ENCODE results near the gene NTNG1. TPM values are rescaled to one million over a fixed set of nuclear protein-coding genes. Genes with fewer than 3 reads are reported as not detected.

NTNG1 gene
- total and polyA plus RNA-seq, 9 donors, result 10.9 to 21.3 (median 13.8) TPM

DNA sequence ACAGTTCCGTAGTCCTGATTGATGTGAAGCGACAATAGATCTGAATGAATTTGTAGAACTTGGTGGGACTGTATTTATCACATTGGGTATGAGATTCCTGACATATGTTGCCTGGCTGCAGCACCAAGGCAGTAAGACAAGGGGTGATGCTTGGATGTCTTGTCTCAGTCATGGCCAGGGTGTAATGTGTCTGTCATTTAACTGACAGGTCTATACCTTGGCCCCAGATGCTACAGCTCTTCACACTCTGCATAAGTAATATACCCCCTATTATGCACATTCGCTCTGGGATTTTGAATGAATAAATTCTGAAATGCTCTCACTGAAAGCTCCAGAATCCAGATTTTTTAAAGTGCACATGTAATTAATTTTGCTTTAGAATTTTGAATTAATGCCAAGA, 47.3 kb downstream of the NTNG1 start:
- WGBS (ENCODE audit: insufficient coverage), result 80% methylated on average over 1 of the region's 3 CpGs
- no peak overlapping the region for H3K27ac ChIP-seq (ENCODE audit: low read length)
- no peaks in the 10 kb centered on the region for H3K36me3 ChIP-seq (ENCODE audit: control insufficient read depth, insufficient read depth, low read length)
- no peak for DNase-seq
- H3K4me3 ChIP-seq (ENCODE audit: low read length), result no peak overlapping the region
- no peaks in the 10 kb centered on the region for H3K27me3 ChIP-seq (ENCODE audit: control insufficient read depth, insufficient read depth, low read length)
- no peaks in the 10 kb centered on the region for H3K4me1 ChIP-seq (ENCODE audit: control insufficient read depth, insufficient read depth, low read length)
- no peaks in the 10 kb centered on the region for H3K9me3 ChIP-seq (replicated peaks; ENCODE audit: control insufficient read depth, low read depth, low read length)

DNA sequence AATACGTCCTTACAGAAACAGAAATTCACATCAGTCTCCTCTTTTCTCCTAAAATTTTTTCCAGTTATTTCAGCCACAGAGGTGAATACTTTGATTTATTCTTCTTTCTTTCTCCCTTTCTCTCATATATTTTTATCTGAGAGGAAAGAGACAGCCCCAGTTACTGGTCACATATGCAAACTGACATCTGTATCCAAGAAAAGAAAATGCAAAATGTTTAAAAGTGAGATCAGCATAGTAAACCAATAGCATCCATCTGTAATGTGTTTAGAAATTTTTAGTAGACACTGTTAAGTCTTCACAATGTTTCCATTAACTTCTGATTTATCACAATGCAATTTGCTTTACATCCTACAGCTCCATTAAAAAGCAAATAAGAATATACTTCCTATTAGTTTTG, 53.5 kb downstream of the NTNG1 start:
- DNase-seq, result no peak
- WGBS (ENCODE audit: insufficient coverage), result no CpG with 5 or more reads among the region's 1 CpG
- no peaks in the 10 kb centered on the region for H3K27me3 ChIP-seq (ENCODE audit: control insufficient read depth, insufficient read depth, low read length)
- no peak overlapping the region for H3K27ac ChIP-seq (ENCODE audit: low read length)
- no peak overlapping the region for H3K4me3 ChIP-seq (ENCODE audit: low read length)
- no peaks in the 10 kb centered on the region for H3K36me3 ChIP-seq (ENCODE audit: control insufficient read depth, insufficient read depth, low read length)
- H3K4me1 ChIP-seq (ENCODE audit: control insufficient read depth, insufficient read depth, low read length), result no peaks in the 10 kb centered on the region
- no peaks in the 10 kb centered on the region for H3K9me3 ChIP-seq (replicated peaks; ENCODE audit: control insufficient read depth, low read depth, low read length)

DNA sequence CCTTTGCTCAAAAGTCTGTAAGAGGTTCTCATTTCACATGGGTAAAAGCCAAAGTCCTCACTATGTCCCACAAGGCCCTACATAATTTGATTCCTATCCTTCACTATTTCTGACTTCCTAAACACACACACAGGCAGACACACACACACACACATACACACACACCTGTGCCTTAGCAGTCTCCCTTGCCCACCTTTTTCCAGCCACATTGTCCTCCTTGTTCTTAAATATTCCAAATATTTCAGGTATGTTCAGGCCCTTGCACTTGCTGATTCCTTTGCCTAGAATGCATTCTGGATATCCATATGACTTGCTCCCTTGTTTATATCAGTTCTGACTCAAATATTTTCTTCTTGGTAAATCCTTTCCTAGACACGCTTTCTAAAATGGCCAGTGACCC, 54.6 kb downstream of the NTNG1 start:
- Histone ChIP-seq H3K4me1 (ENCODE audit: control insufficient read depth, insufficient read depth, low read length) (no peaks in the 10 kb centered on the region), H3K36me3 (ENCODE audit: control insufficient read depth, insufficient read depth, low read length) (no peaks in the 10 kb centered on the region), H3K27ac (ENCODE audit: low read length) (no peak overlapping the region), H3K27me3 (ENCODE audit: control insufficient read depth, insufficient read depth, low read length) (no peaks in the 10 kb centered on the region), H3K4me3 (ENCODE audit: low read length) (no peak overlapping the region), H3K9me3 (replicated peaks; ENCODE audit: control insufficient read depth, low read depth, low read length) (no peaks in the 10 kb centered on the region)
- WGBS (ENCODE audit: insufficient coverage), result 100% methylated on average over 1 of the region's 1 CpG
- no peak for DNase-seq

DNA sequence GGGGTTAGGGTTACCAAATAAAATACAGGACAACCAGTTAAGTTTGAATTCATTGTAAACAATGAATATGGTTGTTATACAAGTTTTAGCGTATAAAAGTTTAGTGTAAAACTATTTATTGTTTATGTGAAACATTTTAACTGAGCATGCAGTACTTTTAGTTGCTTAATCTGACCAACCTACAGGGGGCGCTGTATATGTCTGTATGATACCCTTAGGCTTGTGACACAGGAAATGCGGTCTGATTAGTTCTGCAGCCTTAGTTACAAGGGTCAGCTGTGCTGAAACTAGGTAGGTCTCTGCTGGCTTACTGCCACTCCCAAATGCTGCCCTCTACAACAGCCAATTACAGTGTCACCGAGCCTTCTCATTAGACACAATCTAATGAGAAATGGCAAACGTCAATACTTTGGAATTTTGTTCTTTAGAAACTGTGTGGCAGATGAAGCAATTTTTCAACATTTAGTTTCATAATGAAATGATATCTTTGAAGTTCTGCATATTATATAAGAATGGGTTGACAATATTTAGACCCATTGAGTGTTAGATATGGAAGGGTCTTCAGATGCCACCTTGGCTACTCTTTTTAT, 56.2 kb downstream of the NTNG1 start:
- no CpG with 5 or more reads among the region's 5 CpGs for WGBS (ENCODE audit: insufficient coverage)
- peaks cover 6% of the 10 kb centered on the region for H3K9me3 ChIP-seq (replicated peaks; ENCODE audit: control insufficient read depth, low read depth, low read length)
- no peaks in the 10 kb centered on the region for H3K36me3 ChIP-seq (ENCODE audit: control insufficient read depth, insufficient read depth, low read length)
- no peak overlapping the region for H3K4me3 ChIP-seq (ENCODE audit: low read length)
- H3K27me3 ChIP-seq (ENCODE audit: control insufficient read depth, insufficient read depth, low read length), result no peaks in the 10 kb centered on the region
- no peak overlapping the region for H3K27ac ChIP-seq (ENCODE audit: low read length)
- H3K4me1 ChIP-seq (ENCODE audit: control insufficient read depth, insufficient read depth, low read length), result no peaks in the 10 kb centered on the region
- DNase-seq, result no peak

DNA sequence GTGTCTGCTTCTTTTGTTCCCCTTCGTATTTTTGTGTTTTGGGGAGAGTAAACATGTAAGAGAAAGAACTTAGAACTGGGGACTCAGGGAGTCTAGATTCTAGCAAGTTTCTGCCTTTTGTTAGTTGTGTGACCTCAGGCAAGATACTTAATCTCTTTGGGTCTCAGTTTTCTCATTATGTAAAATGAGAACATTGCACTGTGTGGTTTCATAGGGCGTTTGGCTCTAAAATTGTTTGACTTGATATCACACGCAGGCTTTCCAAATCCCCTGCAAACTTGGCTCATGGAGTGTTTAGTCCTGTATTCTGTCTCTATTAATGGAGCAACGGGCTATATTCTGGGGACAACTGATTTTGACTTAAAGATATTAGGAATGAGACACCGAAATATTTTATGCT, 57.7 kb downstream of the NTNG1 start:
- no peaks in the 10 kb centered on the region for H3K27me3 ChIP-seq (ENCODE audit: control insufficient read depth, insufficient read depth, low read length)
- no peaks in the 10 kb centered on the region for H3K4me1 ChIP-seq (ENCODE audit: control insufficient read depth, insufficient read depth, low read length)
- WGBS (ENCODE audit: insufficient coverage), result 50% methylated on average over 2 of the region's 5 CpGs
- H3K27ac ChIP-seq (ENCODE audit: low read length), result no peak overlapping the region
- H3K36me3 ChIP-seq (ENCODE audit: control insufficient read depth, insufficient read depth, low read length), result no peaks in the 10 kb centered on the region
- peaks cover 6% of the 10 kb centered on the region for H3K9me3 ChIP-seq (replicated peaks; ENCODE audit: control insufficient read depth, low read depth, low read length)
- no peak overlapping the region for H3K4me3 ChIP-seq (ENCODE audit: low read length)
- peak; percentile 54 for DNase-seq

DNA sequence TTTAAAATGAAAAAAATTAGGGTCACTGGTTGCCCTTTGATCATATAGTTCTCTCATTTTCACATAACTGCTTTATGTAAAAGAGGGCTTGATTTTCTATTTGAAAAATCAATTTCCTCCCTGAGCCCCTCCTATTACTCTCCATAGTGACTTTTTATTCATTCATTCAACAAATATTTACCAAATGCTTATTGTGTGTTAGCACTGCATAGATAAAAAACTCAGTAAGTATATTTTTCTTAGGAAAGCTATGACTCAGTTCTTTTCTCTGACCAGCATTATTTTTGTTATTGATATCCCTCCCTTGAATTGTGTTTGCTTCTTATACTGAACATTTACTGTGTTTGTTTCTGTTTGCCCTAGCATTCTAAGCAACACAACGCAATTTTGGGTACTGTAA, 59.8 kb downstream of the NTNG1 start:
- Histone ChIP-seq H3K9me3 (replicated peaks; ENCODE audit: control insufficient read depth, low read depth, low read length) (peaks cover 6% of the 10 kb centered on the region), H3K27me3 (ENCODE audit: control insufficient read depth, insufficient read depth, low read length) (no peaks in the 10 kb centered on the region), H3K36me3 (ENCODE audit: control insufficient read depth, insufficient read depth, low read length) (no peaks in the 10 kb centered on the region), H3K4me3 (ENCODE audit: low read length) (no peak overlapping the region), H3K27ac (ENCODE audit: low read length) (no peak overlapping the region), H3K4me1 (ENCODE audit: control insufficient read depth, insufficient read depth, low read length) (no peaks in the 10 kb centered on the region)
- no CpG with 5 or more reads among the region's 1 CpG for WGBS (ENCODE audit: insufficient coverage)
- no peak for DNase-seq

DNA sequence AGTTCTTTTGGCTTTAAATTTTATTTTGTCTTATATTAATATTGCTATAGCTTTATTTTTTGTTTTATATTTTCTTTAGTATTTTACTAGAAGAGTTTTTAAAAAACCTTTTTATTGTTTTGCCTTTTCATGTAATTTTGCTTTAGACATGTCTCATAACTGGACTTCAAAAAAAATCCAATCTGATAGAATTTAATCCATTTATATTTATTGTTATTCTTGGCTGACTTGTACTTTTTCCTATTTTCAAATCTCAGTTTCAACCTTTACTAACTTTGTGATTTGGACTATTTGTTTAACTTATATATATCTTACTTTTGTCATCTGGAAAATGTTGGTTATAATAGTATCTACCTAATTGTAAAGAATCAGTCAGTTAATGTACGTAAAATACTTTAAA, 61.2 kb downstream of the NTNG1 start:
- no peaks in the 10 kb centered on the region for H3K27me3 ChIP-seq (ENCODE audit: control insufficient read depth, insufficient read depth, low read length)
- H3K9me3 ChIP-seq (replicated peaks; ENCODE audit: control insufficient read depth, low read depth, low read length), result peaks cover 6% of the 10 kb centered on the region
- H3K27ac ChIP-seq (ENCODE audit: low read length), result no peak overlapping the region
- no peaks in the 10 kb centered on the region for H3K4me1 ChIP-seq (ENCODE audit: control insufficient read depth, insufficient read depth, low read length)
- no CpG with 5 or more reads among the region's 1 CpG for WGBS (ENCODE audit: insufficient coverage)
- H3K36me3 ChIP-seq (ENCODE audit: control insufficient read depth, insufficient read depth, low read length), result no peaks in the 10 kb centered on the region
- DNase-seq, result no peak
- H3K4me3 ChIP-seq (ENCODE audit: low read length), result no peak overlapping the region

DNA sequence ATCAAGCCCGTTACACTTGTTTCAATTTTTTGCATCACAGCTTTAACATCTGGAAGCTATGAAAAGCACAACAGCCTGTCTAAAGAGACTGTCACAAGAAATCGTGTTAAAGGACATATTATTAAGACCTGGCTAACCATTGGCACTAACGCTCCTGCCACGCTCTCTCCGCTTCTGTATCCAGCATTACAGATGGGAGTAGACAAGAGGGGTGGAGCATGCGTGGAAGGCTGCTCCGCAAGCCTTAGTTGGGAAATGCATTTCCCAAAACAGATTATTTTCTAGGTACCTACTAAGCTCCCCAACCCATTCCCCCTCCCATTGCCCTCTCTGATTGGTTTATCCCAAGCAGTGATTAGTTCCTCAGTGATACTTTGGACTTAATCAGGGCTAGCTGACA, 72.4 kb downstream of the NTNG1 start:
- DNase-seq, result no peak
- 86% methylated on average over 4 of the region's 7 CpGs for WGBS (ENCODE audit: insufficient coverage)
- H3K36me3 ChIP-seq (ENCODE audit: control insufficient read depth, insufficient read depth, low read length), result no peaks in the 10 kb centered on the region
- H3K9me3 ChIP-seq (replicated peaks; ENCODE audit: control insufficient read depth, low read depth, low read length), result peaks cover 2% of the 10 kb centered on the region
- H3K27me3 ChIP-seq (ENCODE audit: control insufficient read depth, insufficient read depth, low read length), result no peaks in the 10 kb centered on the region
- H3K27ac ChIP-seq (ENCODE audit: low read length), result no peak overlapping the region
- no peak overlapping the region for H3K4me3 ChIP-seq (ENCODE audit: low read length)
- no peaks in the 10 kb centered on the region for H3K4me1 ChIP-seq (ENCODE audit: control insufficient read depth, insufficient read depth, low read length)

DNA sequence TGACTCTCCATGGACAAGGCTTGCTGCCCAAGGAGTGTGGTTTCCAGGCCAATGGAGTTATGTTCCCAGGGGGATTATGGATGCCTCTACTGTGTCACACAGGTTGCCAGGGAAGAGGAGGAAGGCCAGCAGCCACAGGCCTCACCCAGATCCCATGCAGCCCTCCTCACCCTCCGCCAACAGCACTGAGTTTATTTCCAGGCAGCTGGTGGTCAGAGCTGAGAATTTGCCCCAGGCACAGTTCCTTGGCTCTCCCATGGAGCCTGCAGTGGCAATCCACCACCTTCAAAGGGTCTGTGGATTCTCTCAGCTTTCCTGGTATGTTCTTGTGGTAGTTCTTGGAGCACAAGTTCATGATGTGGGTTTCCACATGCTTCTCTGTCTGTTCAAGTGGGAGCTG, 79.2 kb downstream of the NTNG1 start:
- H3K27ac ChIP-seq (ENCODE audit: low read length), result no peak overlapping the region
- no peaks in the 10 kb centered on the region for H3K4me1 ChIP-seq (ENCODE audit: control insufficient read depth, insufficient read depth, low read length)
- no peaks in the 10 kb centered on the region for H3K27me3 ChIP-seq (ENCODE audit: control insufficient read depth, insufficient read depth, low read length)
- no peak for DNase-seq
- H3K36me3 ChIP-seq (ENCODE audit: control insufficient read depth, insufficient read depth, low read length), result no peaks in the 10 kb centered on the region
- WGBS (ENCODE audit: insufficient coverage), result 100% methylated on average over 1 of the region's 1 CpG
- H3K4me3 ChIP-seq (ENCODE audit: low read length), result no peak overlapping the region
- H3K9me3 ChIP-seq (replicated peaks; ENCODE audit: control insufficient read depth, low read depth, low read length), result peaks cover 5% of the 10 kb centered on the region

DNA sequence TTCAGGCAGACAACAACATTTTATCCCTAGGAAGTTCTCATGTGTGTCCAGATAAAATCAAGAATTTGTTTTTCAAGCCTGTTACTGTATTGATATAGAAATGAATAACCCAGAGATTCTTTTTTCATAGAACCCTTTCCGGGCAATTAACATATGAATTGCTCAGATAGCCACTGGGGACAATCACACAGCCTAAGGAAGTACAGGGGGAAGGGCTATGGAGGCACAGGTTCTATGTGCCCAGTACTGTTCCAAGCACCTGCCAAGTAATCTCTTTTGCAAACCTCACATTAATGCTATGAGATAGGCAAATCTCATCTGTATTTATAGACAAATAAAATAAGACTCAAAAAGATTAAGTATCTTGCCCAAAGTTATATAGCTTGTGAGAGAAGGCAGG, 84.9 kb downstream of the NTNG1 start:
- WGBS (ENCODE audit: insufficient coverage), result no CpG with 5 or more reads among the region's 1 CpG
- Histone ChIP-seq H3K27ac (ENCODE audit: low read length) (no peak overlapping the region), H3K27me3 (ENCODE audit: control insufficient read depth, insufficient read depth, low read length) (no peaks in the 10 kb centered on the region), H3K9me3 (replicated peaks; ENCODE audit: control insufficient read depth, low read depth, low read length) (no peaks in the 10 kb centered on the region), H3K4me3 (ENCODE audit: low read length) (no peak overlapping the region), H3K36me3 (ENCODE audit: control insufficient read depth, insufficient read depth, low read length) (no peaks in the 10 kb centered on the region), H3K4me1 (ENCODE audit: control insufficient read depth, insufficient read depth, low read length) (no peaks in the 10 kb centered on the region)
- DNase-seq, result no peak

DNA sequence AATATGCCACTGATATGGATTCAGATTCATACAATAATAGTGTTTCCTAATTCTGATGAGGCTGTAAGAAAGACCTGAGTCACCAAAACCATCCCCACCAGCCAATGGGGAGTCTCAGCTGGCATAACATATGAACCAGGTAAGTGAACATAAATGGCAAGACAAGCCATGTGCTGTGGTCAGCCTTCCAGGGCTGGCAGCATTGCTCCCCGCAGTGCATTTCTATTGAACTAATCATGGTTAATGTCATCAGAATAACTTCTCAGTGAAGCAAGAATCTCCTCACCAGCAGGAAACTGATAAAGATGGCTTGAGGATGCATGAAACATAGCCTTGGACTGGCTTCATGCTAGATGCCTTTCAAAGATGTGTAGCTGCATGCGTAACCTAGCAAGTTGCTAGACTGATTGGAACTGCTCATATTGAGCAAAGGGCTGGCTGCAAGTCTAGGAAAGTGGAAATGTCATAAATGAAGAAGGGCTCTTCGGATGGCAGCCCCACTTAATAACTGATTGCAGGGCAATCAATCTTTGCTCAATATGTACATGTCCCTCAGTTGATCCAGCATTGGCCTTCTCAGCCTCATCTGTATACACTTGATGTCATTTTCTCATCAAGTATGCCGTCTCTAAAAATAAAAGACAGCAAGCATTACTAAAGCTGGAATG, 88.0 kb downstream of the NTNG1 start:
- H3K36me3 ChIP-seq (ENCODE audit: control insufficient read depth, insufficient read depth, low read length), result no peaks in the 10 kb centered on the region
- H3K9me3 ChIP-seq (replicated peaks; ENCODE audit: control insufficient read depth, low read depth, low read length), result no peaks in the 10 kb centered on the region
- no peaks in the 10 kb centered on the region for H3K27me3 ChIP-seq (ENCODE audit: control insufficient read depth, insufficient read depth, low read length)
- WGBS (ENCODE audit: insufficient coverage), result 100% methylated on average over 1 of the region's 4 CpGs
- H3K27ac ChIP-seq (ENCODE audit: low read length), result no peak overlapping the region
- H3K4me3 ChIP-seq (ENCODE audit: low read length), result no peak overlapping the region
- DNase-seq, result no peak
- H3K4me1 ChIP-seq (ENCODE audit: control insufficient read depth, insufficient read depth, low read length), result no peaks in the 10 kb centered on the region
